GM21786 (cell line): ENCODE results near the gene CHGA.

Experiments
- ATAC-seq: cut with Tn5 transposase; IDR thresholded peaks from one replicate; pipeline ENCODE4 v1.9.1; 2021; ENCODE audit not compliant: unreplicated experiment

Gene CHGA

DNA sequence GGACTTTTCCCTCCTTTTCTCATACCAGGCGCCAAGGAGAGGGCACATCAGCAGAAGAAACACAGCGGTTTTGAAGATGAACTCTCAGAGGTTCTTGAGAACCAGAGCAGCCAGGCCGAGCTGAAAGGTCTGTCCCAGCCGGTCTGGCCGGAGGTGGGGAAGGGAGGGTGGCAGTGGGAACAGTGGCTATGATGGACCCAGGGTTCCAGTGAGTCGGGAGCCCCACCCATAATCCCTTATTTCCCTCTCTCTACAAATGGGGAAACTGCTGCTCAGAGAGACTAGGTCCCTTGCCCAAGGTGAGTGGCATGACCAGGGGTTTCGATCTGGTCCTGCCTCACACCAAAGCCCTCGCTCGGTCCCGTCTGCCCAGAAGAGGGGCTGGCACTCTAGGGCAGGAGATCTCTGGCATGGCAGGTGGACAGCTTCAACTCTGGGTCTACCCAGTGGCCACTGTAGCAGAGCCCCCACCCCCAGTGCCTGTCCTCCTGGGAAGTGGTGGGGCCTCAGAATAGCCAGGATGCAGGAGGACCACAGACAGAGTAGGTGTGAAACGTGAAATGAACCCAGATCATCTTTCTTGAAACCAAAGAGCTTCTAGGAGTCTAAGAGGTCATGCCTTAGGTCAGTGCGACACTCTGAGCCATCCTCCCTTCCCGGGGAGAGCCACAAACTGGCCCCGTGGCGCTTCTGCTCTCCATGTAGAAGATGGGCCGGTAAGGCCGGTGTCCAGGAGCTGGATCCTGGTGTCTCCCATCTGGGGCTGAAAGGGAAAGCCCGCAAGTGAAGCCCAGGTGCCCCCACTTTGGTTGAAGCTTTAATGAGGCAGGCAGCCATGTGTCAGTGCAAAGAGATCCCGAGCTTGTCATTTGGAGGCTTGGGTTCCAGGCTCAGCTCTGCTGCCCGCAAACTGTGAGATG is 7.0 kb downstream of the CHGA start:
- ATAC-seq, result no peak

- ATAC-seq, result no peak
Observed at GRCh38 chr14:92930737-92931602, 8.0 kb downstream of the CHGA start.

DNA sequence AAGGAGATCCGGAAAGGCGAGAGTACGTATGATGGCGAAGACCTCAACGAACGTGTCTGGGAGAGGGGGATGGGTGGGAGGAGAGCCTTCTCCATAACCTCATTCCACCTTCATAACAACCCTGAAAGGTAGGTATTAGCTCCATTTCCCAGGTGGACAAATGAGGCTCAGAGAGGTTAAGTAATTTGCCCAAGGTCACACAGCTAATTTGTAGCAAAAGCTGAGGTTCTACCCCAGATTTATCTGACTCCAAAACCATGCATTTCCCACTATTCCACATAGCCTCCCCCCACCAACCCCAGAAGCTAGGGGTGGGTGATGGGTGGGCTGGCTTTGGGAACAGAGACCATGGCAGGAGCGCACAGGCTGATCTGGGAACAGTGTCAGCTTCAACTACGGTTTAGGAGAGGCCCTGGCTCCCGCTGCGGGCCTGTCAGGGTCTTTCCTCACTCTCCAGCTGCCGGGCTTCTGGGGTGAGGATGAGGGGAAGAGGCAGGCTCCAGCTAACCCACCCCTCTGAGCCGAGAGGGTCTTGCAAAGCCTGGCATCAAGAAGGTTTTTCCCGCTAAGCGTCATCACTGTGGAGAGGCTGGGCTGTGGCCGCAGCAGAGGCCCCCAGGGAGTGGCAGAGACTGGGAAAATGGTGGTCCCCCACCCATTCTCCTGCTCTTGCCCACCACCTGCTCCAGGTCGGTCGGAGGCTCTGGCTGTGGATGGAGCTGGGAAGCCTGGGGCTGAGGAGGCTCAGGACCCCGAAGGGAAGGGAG is 8.9 kb downstream of the CHGA start:
- ATAC-seq, result no peak

DNA sequence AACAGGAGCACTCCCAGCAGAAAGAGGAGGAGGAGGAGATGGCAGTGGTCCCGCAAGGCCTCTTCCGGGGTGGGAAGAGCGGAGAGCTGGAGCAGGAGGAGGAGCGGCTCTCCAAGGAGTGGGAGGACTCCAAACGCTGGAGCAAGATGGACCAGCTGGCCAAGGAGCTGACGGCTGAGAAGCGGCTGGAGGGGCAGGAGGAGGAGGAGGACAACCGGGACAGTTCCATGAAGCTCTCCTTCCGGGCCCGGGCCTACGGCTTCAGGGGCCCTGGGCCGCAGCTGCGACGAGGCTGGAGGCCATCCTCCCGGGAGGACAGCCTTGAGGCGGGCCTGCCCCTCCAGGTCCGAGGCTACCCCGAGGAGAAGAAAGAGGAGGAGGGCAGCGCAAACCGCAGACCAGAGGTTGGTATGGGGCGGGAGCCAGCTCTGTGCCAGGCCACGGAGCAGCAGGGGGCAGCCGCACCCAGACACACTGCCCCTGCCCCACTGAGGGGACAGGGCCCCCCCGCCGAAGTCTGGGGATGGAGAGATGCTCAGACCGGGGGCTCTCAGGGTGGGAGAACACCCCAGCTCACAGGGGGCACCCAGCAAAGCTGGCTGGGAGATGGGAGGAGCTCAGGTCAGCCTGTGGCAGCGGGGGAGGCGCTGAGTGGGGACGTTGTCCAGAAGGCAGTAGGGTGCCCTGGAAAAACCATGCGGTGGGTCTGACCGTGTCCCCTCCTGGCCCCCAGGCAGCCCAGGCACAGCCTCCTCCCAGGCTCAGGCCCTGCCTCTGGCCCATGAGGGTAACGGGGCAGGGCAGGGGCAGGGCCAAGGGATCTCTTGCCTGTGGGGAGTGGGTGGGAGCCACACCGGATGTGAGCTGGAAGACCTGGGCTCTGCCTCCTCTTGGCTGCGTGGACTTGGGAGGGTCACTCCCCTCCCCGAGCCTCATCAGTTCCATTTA is 9.8 kb downstream of the CHGA start:
- no peak for ATAC-seq

DNA sequence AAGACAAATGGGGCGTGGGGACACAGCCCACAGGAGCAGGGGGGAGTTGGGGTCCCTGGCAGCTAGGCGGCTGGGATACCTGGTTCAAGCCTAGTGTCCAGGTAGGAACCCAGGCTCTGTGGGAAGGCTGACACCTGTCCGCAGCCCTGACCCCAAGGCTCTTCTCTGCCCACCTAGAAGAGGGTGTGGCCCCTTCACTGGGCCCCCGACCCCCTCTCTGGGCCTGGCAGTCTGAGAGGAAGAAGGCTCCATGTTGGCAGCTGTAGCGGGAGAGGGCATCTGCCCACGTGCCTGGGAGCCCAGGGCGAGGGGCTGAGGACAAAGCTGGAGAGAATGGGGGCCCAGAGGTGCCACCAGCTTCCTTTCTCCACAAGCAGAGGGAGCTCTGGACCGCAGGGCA is 10.5 kb downstream of the CHGA start:
- ATAC-seq, result no peak

DNA sequence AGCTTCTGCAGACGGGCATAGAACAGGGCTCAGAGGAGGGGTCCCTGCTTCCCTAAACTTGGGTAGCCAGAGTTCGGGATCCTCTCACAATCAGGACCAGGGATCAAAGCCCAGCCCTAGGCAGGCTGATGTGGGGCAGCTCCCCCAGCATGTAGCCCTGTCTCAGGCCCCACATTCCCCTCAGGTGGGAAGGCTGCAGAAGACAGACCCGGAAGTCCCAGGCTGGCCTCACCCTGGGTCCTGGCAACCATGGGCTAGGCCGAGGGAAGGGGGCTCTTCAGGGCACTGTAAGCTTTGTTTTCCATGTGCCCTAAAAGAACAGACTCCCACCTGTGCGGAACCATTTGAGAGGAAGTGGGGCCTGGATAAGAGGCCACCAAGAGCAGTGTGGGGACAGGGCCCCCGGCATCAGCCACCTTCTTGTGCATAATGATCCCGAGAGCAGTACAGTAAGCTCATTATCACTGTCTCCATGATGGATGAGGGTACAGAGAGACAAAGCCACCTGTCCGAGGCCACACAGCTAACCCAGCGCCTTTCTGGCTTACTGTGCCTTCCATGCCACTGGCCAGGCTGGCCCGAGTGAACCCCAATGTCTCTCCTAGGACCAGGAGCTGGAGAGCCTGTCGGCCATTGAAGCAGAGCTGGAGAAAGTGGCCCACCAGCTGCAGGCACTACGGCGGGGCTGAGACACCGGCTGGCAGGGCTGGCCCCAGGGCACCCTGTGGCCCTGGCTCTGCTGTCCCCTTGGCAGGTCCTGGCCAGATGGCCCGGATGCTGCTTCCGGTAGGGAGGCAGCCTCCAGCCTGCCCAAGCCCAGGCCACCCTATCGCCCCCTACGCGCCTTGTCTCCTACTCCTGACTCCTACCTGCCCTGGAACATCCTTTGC is 11.5 kb downstream of the CHGA start:
- no peak for ATAC-seq

- ATAC-seq, result no peak
Observed at GRCh38 chr14:92935446-92935845, 12.5 kb downstream of the CHGA start.

GRCh38 chr14:92936085-92936484 is 13.1 kb downstream of the CHGA start:
- no peak for ATAC-seq

DNA sequence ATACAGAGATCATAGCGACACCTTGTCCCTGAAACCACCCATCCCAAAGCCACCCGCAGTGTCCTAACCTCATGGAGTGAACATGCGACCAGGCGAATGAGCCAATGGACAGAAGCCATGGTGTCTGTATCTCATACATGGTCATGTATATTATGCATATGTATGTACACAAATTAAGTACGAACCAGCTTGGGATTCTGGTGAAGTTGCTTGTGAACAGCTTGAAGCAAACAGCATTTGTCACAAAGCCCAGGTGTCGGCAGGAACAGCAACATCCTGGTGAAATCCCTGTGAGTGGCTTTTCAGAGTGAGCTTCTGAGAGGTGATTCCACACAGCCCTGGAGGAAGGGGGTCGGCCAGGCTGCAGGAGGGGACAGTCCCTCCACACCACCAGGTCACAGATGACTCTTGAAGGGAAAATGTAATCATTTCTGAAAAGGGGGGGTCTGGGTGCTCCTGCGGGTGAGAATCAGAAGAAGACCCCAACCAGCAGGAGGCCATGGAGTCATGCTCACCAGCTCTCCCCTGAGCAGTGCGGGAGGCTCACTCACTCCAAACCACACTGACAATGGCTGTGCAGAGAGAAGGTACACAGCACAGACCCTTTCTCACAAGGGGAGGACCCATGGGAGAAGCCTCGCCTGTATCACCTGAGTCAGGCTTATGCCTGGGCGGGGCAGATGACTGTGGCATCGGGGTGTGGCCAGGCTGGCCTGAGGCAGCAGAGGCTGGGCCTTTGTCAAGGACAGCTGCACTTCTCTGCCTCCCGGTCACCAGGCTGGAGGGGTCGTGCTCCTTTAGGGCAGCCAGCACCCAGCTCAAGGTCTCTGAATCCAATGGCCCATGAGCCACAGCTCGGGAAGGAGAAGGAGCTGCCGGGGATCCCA is 14.3 kb downstream of the CHGA start:
- no peak for ATAC-seq

DNA sequence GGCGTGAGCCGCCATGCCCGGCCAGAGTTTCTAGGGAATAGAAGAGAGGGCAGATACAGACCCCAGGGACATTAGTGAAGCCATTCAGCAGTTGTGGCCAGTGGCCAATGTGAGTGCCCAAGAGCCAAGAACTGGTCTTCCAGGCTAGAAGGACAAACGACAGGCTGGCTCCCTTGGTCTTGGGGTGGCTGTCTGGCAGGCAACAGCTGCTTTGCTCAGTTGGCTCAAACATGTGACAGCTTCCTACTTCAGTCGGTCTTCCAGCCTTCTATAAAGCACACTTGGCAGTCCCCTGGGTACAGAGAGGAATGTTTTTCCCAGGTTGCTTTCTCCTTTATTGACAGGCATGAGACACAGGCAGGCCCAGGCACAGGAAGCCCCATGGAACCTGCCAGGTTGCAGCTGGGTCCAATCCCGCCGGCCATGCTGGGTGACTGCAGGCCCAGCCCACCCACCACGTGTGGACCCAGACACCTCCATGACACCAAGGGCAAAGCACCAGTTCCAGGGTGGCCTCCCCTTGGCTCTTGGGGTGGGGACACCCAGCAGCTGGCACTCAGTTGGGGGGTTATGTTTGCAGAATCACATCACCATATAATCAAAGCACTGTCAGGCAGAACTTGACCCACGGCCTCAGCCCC is 15.4 kb downstream of the CHGA start:
- no peak for ATAC-seq

GRCh38 chr14:92938890-92939671 is 16.1 kb downstream of the CHGA start:
- no peak for ATAC-seq

DNA sequence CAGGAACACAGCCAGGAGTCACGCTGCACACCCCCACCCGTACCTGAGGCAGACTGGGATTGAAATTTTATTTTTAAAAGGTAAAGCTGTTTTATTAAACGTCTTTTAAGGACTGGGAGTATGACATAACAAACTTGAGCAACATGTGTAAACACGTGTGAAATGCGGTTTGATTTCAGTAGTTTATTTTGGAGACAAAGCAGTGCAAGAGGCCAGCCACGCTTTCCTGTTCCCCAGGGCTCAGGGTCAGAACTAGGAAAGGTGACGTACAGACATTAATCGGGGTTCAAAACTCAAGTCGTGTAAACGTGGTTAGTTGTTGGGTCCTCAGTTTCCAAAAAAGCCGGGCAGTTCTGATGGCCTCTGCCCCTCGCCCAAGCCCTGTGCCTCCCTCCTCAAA is 16.7 kb downstream of the CHGA start:
- no peak for ATAC-seq

GRCh38 chr14:92940543-92940942 is 17.6 kb downstream of the CHGA start:
- no peak for ATAC-seq

- ATAC-seq, result no peak
Observed at GRCh38 chr14:92941531-92941930, 18.6 kb downstream of the CHGA start.

DNA sequence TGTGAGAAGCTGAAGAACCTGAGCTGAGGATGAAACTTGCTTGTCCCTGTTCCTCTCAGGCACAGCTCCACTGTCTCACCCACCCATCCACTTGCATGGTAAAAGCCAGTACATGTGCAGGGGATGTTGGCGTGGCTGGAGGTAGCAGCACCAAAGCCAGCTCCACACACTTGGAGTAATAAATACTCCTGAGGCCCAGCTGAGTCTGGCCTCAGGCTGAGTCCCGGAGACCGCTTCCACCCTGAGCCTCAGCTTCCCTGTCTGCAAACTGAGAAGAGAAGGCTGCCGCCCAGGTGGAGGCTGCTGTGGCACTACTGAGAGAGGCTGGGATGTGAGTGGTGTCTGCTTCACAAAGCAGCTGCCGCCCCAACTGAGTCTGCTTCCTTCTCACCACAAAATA is 19.2 kb downstream of the CHGA start:
- ATAC-seq, result no peak

DNA sequence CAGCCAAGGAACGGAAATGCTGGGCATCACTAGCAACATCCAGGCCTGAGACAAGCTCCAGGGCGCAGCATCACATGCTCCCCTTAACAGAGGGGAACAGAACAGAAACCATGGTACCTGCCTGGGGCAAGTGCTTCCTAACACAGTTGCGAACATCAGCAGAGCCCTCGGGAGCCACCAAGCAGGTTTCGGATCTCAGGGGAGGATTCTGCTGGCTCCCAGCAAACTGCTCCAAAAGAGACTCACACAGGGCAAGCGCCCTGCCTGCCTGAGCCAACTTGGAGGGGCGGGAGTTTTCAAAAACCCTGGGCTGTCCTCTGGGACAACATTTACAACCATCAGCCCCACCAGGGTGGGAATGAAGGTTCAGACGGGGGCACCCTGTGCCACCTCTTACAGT is 19.6 kb downstream of the CHGA start:
- ATAC-seq, result no peak
